GM21619 (cell line): Measurements from ENCODE around the gene PTDSS2.
"Not testable (repeated sequence)": the region's sequence is repeated elsewhere in the genome, so short reads cannot be mapped to it uniquely, and the experiment has no call there.

Source experiments
- ATAC-seq: cut with Tn5 transposase; IDR thresholded peaks from one replicate; pipeline ENCODE4 v1.9.1; 2021; ENCODE audit not compliant: unreplicated experiment

Gene PTDSS2

DNA sequence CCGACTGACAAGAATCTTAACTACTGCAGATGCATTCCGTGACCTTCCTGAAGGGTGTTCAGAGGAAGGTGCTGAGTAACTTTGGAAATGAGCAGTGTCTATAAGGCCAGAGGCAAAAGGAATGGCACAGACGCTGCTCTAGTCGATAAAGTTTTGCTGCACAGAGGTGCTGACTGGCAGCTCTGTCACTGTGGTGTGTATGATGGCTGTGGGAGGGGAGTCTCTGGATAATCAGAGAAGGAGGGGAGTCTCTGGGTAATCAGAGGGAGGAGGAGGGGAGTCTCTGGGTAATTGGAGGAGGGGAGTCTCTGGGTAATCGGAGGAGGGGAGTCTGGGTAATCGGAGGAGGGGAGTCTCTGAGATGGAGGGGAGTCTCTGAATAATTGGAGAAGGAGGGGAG lies 18.4 kb downstream of the PTDSS2 start:
- ATAC-seq = no peak

GRCh38 chr11:469026-469683 lies 19.1 kb downstream of the PTDSS2 start:
- not testable (repeated sequence) for ATAC-seq

- ATAC-seq = no peak
Measured at GRCh38 chr11:469684-470560, 19.8 kb downstream of the PTDSS2 start.

DNA sequence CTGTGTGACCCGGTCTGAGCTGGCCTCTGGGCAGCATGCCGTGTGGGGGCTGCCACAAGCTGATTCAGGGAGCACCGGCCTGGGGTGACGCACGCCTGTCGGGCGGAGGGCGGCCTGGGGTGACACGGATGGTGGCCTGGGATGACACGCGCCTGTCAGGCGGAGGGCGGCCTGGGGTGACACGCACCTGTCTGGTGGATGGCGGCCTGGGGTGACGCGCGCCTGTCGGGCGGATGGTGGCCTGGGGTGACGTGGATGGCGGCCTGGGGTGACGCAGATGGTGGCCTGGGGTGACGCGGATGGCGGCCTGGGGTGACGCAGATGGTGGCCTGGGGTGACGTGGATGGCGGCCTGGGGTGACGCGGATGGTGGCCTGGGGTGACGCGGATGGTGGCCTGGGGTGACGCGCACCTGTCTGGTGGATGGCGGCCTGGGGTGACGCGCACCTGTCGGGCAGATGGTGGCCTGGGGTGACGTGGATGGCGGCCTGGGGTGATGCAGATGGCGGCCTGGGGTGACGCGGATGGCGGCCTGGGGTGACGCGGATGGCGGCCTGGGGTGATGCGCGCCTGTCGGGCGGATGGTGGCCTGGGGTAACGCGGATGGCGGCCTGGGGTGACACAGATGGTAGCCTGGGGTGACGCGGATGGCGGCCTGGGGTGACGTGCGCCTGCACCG lies 21.5 kb downstream of the PTDSS2 start:
- no peak for ATAC-seq

GRCh38 chr11:472272-472671 lies 22.2 kb downstream of the PTDSS2 start:
- no peak for ATAC-seq

DNA sequence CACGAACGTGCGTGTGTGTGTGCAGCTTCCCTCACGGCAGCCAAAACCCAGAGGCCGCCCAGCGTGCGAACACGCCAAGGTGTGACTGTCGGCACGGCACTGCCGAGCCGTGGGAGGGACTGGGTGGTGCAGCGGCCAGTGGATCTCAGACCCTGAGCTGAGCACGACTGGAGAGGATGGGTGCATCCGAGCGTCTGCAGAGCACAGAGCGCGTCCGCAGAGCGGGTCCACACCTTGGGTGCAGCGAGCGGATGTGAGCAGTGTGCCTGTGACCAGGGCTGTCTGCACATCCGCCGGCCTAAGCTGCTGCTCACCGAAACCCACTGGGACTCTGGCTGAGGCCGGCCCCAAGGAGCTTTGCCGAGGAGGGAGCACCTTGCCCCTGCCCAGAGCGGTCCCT lies 22.7 kb downstream of the PTDSS2 start:
- no peak for ATAC-seq

DNA sequence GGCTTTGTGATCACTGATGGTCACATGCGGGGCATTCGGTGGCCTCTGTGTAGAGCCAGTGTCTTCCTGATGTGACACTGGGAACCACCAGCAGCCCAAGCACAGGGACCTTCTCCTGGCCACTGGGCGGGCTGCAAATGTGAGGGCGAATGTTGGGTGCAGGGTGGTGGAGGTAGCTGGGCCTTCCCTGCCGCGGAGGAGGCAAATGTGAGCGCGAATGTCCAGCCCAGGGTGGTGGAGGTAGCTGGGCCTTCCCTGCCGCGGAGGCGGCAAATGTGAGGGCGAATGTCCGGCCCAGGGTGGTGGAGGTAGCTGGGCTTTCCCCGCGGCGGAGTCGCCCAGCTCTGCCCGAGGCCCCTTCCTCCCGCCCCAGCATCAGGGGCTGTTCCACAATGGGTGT lies 23.3 kb downstream of the PTDSS2 start:
- ATAC-seq = no peak

DNA sequence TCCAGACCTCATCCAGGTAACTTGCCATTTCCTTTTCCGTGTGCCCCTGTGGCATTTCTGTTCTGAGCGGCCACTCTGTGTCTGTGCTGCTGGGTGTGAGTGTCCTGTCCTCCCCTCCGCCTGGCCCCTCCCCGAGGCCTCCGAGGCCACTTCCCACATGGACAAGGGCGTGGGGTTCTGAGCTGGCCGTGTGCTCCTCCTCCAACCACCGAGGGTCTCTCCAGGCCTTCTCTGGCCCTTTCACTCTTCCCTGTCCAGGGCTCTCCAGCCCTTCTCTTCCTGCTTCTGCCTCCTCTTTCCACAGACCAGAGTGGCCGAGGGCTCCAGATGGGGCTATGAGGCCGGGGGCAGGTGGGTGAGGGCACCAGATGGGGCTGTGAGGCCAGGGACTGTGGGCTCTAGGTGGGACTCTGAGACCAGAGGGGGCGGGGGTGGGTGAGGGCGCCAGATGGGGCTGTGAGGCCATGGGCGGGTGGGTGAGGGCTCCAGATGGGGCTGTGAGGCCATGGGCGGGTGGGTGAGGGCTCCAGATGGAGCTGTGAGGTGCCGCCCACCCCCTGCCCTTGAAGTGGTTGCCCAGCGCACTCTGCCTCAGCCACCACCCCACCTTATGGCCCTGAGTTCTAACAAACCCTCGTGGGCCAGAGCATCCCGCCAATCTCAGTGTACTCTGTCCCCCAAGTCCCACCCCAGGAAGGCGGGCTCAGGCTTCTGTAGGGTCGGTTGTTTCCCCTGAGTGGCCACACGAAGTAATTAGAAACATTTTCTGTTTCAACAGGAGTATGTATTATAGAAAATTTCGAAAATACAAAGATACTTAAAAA lies 24.1 kb downstream of the PTDSS2 start:
- ATAC-seq = no peak

DNA sequence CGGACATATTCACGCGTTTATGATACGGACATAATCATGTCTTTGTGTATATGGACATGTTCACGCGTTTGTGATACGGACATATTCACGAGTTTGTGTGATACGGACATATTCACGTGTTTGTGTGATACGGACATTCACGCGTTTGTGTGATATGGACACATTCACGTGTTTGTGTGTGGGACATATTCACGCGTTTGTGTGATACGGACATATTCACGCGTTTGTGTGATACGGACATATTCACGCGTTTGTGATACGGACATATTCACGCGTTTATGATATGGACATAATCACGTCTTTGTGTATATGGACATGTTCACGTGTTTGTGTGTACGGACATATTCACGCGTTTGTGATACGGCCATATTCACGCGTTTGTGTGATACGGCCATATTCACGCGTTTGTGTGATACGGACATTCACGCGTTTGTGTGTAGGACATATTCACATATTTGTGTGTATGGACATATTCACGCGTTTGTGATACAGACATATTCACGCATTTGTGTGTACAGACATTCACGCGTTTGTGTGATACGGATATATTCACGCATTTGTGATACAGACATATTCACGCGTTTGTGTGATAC lies 24.9 kb downstream of the PTDSS2 start:
- ATAC-seq = no peak

GRCh38 chr11:475941-476340 lies 25.9 kb downstream of the PTDSS2 start:
- no peak for ATAC-seq

- no peak for ATAC-seq
Measured at GRCh38 chr11:476416-476815, 26.3 kb downstream of the PTDSS2 start.

- no peak for ATAC-seq
Measured at GRCh38 chr11:477052-477715, 27.1 kb downstream of the PTDSS2 start.

DNA sequence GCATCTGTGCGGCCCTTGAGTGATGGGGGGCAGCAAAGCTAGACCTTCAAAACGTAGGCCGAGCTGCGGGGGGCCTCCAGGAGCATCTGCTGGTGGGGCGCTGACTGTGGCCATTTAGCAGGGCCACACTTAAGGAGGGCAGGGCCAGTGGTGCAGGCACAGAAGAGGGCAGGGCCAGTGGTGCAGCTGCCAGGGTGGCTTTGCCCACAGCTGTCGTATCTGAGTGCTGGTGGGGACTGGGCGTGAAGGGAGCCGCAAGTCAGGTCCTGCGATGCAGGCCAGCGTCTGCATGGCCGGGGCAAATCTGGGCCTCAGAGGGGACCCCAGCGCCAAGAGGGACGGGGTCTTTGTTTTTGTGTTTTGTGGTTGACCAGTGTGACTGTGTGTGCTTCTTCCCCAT lies 29.2 kb downstream of the PTDSS2 start:
- ATAC-seq = no peak

- no peak for ATAC-seq
Measured at GRCh38 chr11:484616-485015, 34.5 kb downstream of the PTDSS2 start.

- no peak for ATAC-seq
Measured at GRCh38 chr11:486189-486588, 36.1 kb downstream of the PTDSS2 start.

DNA sequence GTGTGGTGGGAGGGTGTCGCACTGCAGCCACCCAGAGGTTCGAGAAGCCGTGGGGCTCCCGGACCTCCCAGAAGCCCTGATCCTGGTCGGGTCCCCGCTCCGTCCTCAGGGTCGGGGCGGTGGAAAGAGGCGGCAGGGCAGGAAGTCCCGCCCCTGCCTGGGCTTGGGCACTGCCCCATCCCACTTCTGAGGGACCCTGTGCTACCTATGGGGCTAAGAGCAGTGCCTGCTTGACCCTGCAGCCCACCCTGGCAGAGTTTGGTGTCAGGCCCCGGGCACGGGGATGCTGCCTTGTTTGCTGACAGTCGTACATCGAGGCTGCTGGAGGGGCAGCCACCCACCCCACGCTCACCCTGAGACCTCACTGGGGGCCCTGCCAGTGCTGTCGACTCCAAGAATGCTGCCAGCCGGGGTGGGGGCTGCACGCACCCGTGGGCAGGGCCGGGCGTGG lies 37.5 kb downstream of the PTDSS2 start:
- ATAC-seq = no peak

- ATAC-seq = no peak
Measured at GRCh38 chr11:488062-488461, 38.0 kb downstream of the PTDSS2 start.

- ATAC-seq = no peak
Measured at GRCh38 chr11:488579-488978, 38.5 kb downstream of the PTDSS2 start.

DNA sequence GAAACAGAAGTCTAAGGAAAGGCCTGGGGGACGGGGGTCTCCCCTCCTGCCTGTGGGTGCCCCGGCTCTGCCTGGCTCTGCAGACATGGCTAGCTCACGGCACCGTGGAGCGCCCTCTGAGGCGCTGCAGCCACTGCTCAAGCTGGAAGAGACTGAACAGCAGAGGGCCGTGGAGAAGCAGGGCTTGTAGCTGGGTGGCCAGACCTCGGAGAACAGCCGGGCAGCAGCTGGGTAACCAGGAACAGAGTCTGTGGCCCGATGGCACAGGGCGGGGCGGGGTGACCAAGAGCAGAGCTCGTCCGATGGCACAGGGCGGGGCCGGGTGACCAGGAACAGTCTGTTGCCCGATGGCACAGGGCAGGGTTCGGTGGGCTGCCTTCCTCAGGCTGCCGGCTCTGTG lies 38.9 kb downstream of the PTDSS2 start:
- ATAC-seq = no peak

- no peak for ATAC-seq
Measured at GRCh38 chr11:489610-490185, 39.6 kb downstream of the PTDSS2 start.
